LHCN-M2 (cell line): Measurements from ENCODE around the gene NDUFAF5. TPM values are rescaled to one million over a fixed set of nuclear protein-coding genes. Genes with fewer than 3 reads are reported as not detected.

Experiments used
- DNase-seq: peaks from one replicate; pipeline ENCODE4 v3.0.0-alpha.2; 2012; ENCODE audit warnings: low read depth
- total RNA-seq: library from RNA; depleted of rRNA; stranded (reverse); fragments of >200 nt; gene quantifications from 2 replicates; pipeline ENCODE4 v1.2.3, GENCODE V29; 2014

NDUFAF5 gene
- total RNA-seq, 1 experiment from 2014 or later = 15.3 TPM

DNA sequence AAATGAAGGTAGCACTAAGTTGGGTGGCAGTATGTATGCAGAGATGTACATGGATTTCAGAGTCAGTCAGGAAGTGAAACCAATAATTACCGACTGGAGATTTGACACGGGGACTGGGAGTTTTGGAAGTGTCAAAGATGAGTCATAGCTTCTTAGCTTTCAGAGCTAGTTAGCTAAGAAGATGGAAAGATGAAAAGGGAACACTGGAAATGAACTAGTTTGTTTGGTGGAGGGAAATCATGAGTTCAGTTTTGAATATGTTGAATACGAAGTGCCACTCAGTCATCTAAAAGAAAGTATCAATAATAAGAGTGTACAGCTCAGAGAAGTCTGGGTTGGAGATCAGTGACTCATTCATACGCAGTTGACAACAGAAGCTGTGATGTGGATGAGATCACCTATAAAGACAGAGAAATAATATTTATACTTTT, 7.6 kb upstream of the NDUFAF5 start:
- peak; percentile 40 for DNase-seq

DNA sequence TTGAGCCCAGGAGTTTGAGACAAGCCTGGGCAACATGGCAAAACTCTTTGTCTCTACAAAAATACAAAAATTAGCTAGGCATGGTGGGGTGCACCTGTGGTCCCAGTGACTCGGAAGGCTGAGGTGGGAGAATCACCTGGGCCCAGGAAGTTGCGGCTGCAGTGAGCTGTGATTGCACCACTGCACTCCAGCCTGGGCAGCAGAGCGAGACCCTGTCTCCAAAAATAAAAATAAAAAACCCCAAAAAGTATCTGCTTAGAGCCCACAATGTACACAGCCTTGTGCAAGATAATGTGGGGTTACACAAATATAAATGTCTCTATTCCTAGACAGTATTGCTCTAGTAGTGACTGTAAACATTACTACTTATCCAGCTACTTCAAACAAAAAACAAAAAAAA, 6.0 kb upstream of the NDUFAF5 start:
- no peak for DNase-seq

DNA sequence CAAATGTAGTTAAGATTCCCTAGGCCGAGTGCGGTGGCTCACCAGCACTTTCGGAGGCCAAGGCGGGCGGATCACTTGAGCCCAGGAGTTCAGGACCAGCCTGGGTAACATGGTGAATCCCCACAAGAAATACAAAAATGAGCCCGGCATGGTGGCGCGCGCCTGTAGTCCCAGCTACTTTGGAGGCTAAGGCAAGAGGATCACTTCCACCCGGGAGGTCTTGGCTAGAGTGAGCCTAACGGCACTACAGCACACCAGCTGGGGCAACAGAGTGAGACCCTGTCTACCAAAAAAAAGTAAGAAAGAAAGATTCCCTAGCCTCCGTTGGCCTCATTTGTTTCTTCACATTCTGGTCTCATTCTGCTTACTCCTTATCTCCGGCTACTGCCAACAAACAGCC, 1.3 kb upstream of the NDUFAF5 start:
- DNase-seq = no peak

DNA sequence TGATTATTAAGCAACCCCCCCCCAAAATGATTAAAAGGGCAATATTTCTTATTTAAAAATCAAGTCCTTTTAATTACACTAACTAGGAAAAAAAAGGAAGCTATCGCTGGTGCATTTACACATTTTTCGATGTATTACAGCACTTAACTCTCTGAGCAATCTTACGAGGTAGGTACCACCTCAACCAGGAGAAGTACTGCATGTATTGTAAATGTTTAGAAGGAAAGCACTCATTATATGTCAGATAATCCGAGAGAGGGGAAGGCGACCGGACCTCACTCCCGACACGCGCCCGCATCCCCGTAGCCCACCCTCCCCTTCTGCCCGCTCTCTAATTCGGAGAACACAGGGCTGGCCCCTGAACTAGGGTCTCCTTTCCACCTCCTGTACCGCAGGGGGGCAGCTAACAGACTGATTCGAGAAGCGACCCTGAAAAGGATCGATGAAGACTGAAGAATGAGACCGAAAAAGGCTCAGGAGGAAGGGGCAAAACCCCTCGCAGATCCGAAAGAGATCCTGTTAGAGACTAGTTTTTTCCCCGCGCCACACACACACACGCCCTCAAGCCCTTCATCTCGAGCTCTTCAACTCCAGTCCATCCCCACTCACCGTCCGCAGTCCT, 446 bp upstream of the NDUFAF5 start:
- DNase-seq = no peak

DNA sequence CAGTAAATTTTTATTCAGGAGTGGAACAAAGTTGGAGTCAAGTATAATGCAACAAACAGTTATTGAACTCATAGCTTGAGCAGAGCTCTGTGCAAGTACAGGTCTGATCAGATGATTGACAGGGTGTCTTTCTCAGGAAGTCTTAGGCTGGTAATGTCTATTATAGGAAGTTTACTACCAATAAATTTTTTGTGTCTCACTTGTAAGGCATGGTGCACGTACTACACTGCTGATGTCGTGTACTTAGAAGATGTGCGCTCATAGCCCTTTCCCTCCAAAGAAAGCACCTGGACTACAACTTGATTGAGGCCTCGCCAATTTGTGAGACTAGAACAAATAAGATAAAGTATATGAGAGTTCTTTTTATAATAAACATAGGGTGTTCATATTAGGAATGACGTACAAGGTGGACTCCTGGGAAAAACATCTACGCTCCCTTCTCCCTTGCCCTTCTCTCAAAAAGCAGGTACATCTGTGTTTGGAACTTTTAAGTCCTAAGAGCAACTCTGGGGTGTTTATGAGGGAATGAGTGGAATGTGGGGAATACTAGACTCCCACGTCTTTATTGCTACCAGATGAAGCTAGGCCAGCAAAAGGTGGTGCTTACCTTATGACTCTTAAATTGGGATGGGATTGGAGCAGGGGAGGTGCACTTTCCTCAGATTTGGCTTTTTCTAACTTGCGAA, 1.5 kb downstream of the NDUFAF5 start:
- DNase-seq = no peak

DNA sequence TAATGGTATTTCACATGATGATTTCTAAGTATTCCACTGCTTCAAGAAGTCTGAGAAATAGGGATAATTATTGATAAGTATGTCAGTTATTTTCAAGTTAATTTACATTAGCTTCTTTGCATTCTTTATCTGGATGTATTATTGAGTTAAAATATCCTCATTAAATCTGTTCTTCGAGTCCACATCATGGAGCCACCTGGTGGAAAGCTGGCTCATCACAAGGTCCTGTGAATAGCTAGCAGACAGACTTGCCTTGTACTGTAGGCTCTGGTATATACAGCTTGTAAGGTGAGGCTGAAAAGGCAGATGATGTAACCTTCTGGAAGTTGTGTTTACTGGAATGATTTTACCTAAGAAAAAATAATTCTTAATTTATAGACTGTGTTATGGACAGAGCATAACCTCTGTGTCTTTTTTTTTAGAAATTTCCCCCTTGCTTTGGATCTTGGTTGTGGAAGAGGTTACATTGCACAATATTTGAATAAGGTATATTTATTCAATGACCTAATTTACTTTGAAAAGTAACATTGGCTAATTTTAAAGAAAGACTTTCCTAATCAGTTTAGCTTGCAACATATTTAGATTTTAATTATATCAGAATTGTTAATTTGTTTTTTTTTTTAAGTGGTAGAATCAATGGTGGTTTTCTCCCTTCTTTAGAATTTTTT, 3.5 kb downstream of the NDUFAF5 start:
- DNase-seq = peak; percentile 56

DNA sequence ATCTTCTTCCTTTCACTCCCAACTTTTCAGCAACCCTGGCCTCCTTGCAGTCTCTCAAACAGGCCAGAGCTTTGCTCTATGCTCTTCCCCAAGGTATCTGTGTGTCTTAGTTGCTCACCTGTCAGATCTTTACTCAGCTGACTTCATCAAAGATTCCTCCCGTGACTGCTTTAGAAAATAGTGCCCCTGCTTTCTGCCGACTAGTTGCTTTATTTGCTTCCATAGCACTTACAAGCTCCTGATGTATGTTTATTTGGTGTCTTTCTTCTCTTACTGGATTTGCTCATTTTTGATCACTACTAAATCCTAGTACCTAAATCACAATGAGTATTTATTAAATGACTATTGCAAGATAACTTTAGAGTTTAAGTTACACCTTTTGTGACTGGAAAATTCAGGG, 5.9 kb downstream of the NDUFAF5 start:
- no peak for DNase-seq

DNA sequence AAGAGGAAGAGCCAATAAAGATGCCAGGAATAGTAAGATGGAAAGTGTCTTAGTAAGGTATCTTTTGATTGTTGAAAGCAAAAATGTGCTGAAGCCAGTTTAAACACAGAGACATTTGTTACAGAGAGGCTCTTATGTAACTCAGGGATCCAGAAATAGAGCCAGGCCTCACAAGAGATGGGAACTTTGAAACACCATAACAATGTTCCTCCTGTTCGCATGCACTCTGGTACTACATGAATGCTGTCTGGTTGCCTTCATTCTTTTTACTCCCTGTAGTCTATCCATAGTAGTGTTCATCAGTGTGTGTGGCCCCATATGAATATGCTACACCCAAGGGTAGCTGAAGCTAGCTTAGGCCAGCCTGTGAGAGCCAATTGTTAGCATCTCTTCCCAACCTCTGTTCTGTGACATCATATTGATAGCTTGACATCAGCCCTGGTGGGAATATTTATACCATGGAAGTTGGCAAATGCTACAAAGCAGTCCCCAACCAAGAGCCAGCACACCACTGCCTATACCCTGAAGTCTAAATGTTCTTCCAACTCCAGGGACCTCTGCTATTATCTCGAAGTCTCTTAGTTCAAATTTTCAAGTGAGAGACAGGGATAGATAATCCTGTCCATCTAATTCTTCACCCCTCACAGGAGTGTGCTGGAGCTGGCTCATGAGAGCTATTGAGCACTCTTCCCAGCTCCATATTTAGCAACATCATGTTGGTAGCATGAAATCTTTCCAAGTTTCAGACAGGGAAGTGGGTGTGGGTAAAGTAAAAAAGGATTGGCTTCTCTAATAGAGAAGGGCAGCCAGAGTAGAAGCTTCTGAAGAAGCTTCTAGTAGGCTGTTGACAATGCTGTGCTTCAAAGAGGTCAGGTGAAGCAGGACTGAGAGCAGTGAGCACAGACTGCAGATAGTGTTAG, 7.0 kb downstream of the NDUFAF5 start:
- no peak for DNase-seq

DNA sequence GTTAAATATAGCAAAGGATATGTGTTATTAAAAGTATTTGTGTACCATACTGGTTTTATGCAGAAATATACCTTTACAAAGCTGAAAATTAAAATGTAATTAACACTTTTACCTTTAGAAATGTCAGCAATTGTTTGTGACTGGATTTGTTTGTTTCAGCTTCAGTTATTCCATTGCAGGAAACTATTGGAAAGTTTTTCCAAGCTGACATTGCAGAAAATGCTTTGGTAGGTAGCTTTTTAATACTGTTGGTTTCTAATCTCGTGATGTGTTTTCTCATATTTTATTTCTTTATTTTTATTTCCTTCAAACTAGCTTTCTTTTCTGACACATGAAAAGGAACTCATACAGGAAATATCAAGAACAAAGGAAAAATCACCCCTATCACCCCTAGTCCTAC, 8.2 kb downstream of the NDUFAF5 start:
- DNase-seq = no peak

DNA sequence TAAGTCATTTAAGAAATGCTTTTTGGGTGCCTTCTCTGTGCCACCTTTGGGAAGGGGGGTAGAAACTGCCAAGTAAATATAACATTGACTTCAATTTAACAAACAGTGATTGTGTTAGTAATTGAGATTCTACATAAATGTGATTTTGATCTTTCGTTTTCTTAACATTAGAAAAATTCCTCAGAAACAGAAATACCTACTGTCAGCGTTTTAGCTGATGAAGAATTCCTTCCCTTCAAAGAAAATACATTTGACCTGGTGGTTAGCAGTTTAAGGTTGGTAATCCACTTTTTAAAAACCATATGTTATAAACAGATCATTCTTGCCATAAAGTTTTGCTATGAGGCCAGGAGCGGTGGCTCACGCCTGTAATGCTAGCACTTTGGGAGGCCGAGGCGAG, 9.8 kb downstream of the NDUFAF5 start:
- no peak for DNase-seq

DNA sequence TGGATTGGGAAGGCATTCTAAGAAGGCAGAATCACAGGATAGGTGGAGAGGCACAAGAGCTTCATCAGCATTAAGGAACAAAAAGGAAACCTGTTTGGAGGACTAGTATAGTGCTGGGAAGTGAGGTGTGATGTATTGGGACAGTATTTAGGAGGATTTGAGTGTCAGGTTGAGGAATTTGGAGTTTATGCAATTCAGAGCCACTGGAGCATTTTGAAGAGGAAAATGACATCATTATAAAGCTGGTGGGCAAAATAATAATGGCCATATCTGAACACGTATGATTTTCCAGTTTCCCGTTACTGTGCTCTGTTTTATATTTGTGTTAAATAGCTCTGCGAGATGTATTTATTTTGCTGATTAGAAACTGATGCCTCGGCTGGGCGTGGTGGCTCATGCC, 14.2 kb downstream of the NDUFAF5 start:
- DNase-seq = no peak

DNA sequence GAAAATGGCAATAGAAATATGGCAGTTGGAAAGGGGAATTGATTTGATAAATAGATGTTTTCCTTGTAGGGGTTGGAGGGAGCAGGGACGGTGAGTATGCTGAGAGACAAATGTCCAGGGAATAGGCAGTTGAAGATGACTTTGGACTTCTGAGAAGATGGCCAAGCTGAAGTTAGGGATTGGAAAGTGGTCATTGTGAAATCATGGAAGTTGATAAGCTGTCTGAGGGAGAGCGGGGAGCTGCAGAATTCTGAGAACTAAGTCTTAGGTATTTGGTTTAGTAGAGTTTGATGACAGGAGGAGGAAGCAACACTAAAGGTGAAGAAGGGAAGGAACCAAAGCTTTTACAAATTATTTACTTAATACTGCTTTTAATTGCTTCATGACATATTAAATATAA, 15.1 kb downstream of the NDUFAF5 start:
- no peak for DNase-seq

DNA sequence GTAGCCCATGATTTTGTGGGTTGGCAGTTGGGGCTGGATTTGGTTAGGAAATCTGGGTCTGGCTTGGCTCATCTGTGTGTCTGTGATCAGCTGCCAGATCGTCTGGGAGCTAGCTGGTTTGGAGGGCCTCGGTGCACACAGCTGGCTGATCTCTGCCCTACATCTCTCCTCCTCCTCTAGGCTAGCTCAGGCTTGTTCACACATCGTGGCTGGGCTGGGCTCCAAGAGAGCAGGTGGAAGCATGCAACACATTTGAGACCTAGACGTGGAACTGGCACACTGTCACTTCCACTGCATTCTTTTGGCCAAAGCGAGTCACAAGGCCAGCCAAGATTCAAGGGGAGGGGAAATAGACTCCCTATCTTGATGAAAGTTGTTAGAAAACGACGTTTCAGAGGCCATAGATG, 15.9 kb downstream of the NDUFAF5 start:
- DNase-seq = peak; percentile 97

DNA sequence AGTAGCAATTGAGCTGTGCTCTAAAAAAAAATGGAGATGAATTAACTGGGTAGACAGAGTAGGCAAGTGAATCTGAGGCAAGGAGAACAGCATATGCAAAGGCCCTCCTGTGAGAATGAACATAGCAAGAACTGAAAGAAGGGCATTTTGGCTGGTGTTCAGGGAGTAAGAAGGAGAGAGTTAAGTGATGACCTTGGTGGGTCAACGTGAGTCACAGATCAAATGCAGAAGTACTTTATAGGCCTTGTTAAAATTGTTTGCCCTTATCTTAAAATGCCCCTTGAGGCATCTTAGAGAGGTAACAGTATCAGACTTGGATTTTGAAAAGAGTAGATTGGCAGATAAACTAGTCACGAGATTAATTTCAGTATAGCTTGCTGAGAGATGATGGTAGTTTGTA, 24.5 kb downstream of the NDUFAF5 start:
- DNase-seq = no peak

DNA sequence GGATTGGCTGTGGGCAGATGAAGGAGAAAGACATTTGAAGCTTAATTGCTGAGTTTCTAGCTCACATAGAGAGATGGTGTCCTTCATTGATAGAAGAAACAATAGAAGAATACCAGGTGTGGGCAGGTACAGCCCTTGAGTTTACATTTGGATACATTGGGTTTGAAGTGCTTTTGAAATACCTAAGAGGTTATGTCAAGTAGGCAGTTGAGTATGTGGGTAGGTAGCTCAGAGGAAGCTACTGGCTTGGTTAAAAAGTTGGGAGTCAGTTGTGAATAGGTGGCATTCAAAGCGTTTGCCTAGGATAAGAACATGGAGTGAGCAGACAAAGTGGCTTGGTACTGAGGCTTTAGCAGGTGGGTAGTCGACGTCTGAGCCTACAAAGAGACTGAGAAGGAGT, 25.0 kb downstream of the NDUFAF5 start:
- DNase-seq = no peak

DNA sequence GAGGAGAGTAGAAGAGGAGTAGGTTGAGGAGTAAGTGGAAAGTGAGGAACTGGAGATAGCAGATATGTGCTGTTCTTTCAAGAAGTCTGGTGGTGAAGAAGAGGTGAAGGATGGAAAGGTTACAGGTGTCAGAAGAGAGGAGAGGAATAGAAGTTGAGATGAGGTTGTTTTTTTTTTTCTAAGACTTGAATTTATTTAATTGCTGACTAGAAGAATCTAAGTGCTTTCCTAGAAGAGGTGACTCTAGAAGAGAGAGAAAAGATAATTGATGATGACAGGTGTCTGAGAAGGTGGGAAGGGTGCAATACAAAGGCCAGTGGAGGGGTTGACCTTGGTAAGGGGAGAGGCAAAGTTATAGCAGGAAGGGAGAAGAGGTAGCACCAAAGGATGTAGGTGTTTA, 25.6 kb downstream of the NDUFAF5 start:
- DNase-seq = no peak

DNA sequence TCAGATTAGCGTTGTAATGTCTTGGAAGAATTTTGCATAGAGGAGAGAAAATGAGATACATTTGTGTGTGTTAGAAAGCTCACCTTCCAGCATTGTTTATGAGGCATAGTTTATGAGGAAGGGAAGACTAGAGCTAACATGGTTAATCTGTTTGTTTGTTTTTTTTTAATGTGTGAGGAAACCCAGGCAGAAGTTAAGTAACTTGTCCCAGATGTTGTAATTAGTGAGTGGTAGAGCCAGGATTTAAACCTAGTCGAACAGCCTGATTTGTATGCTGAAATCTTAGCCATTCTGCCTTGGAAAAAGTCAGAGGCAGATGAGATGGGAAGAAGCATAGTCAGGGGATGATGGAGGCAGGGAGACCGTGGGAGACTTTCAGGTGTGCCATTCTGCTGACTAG, 29.1 kb downstream of the NDUFAF5 start:
- DNase-seq = no peak

DNA sequence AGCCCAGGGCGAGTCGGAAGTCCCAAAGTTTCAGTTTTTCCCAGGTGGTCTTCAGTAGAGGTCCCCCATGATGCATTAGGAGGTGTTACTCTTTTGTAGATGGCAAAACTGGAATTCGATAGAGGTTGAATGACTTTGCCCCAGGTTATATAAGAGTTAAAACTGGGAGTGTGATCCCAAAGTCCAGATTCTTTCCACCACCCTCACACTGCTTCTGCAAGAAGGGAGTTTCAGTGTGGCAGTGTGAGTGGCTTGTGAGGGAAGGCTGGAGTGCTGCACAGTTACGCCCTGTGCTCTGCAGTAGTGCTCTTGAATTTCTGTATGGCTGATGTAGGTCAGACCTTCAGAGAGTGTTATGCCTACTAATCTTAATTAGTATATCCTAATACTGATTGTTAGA, 29.8 kb downstream of the NDUFAF5 start:
- no peak for DNase-seq

DNA sequence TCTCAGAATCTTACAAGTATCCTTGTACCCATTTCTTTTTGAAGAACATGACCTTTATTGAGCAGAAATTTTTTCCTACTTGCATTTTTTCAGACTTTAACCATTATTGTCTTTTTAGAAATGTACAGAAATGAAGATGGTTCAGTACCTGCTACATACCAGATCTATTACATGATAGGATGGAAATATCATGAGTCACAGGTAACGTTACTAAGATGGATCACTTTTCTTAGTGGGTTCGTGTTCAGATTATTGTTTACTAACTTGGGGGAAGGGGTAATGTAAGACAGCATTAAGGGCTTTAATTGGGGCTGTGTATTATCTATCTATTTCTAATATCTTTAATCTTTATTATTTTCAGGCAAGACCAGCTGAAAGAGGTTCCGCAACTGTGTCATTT, 31.9 kb downstream of the NDUFAF5 start:
- DNase-seq = no peak

DNA sequence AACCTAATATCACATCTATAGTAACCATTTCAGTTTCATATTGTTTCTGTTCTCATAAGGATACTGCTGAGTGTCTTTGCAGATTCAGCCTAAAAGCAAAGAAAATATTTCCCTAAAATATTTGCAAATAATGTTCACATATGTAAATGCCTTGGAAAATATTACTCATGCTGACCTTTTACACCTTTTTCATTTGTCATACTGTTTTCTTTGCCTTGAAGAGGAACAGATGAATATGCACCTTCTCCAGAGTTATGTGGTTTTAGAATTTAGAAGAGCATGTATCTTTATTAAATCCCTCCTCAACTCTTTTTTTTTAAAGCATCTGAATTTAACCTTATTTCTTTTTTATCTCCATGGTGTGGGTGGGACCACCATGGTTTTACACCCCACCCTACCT, 32.5 kb downstream of the NDUFAF5 start:
- peak; percentile 31 for DNase-seq

DNA sequence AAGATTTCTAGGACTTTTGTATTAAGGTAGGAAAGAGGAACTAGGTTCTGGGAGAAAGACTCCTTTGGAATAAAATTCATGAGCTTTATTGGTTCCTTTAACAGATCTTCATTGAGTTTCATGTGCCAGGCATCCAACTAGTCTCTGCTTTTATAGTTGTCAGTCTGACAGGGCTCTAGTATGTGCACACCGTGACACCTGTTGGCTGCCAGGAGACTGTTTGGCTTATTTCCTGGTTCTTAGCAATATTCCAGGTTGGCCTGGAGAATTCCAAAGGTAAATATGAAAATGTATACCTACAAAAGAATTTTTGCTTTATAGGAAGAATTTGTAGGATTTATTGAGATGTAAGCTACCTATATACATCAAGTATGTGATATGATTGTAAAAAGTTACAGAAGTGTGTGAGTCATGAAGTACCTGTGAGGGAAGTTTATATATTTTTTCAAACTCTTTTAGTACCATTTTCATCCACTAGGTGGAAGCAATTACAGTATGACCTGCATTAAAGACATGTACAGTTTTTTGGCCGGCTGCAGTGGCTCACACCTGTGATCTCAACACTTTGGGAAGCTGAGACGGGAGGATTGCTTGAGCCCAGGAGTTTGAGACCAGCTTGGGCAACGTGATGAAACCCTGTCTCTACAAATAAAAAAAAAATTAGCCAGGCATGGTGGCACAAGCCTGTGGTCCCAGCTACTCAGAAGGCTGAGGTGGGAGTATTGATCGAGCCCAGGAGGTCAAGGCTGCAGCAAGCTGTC, 35.2 kb downstream of the NDUFAF5 start:
- peak; percentile 41 for DNase-seq
